Measurements from ENCODE around the gene PTPN2. TPM values are rescaled to one million over a fixed set of nuclear protein-coding genes. Genes with fewer than 3 reads are reported as not detected.

The PTPN2 gene
- polyA plus RNA-seq, 1 experiment, result 25.9 TPM

GRCh38 chr18:12791610-12792009 is 92.4 kb downstream of the PTPN2 start:
- H3K4me3 ChIP-seq (ENCODE audit: low read depth, low read length), result no peak overlapping the region
- DNase-seq (ENCODE audit: low read depth, low spot score), result no peak
- ChIA-PET CTCF (no interaction called here), POLR2A (no interaction called here)
- no peak for TF ChIP-seq CTCF (IDR thresholded peaks at IDR 0.05; ENCODE audit: low read depth, low read length)
- no peaks in the 10 kb centered on the region for H3K9me3 ChIP-seq (ENCODE audit: control insufficient read depth, insufficient read depth, low read length)
- no peaks in the 10 kb centered on the region for H3K27me3 ChIP-seq (ENCODE audit: control insufficient read depth, insufficient read depth, low read length)
- no peak overlapping the region for H3K27ac ChIP-seq (ENCODE audit: low read depth, low read length)

GRCh38 chr18:12786669-12787068 is 97.4 kb downstream of the PTPN2 start:
- Histone ChIP-seq H3K4me3 (ENCODE audit: low read depth, low read length) (no peak overlapping the region), H3K9me3 (ENCODE audit: control insufficient read depth, insufficient read depth, low read length) (no peaks in the 10 kb centered on the region), H3K27me3 (ENCODE audit: control insufficient read depth, insufficient read depth, low read length) (peaks cover 3% of the 10 kb centered on the region), H3K27ac (ENCODE audit: low read depth, low read length) (no peak overlapping the region)
- ChIA-PET POLR2A (no interaction called here), CTCF (no interaction called here)
- no peak for TF ChIP-seq CTCF (IDR thresholded peaks at IDR 0.05; ENCODE audit: low read depth, low read length)
- DNase-seq (ENCODE audit: low read depth, low spot score), result no peak

GRCh38 chr18:12783524-12783923 is 100.5 kb downstream of the PTPN2 start:
- no peak overlapping the region for H3K27ac ChIP-seq (ENCODE audit: low read depth, low read length)
- ChIA-PET CTCF (interaction anchor here (1.2 kb wide), 1 partner anchor 12 kb away, joined by 3 read pairs; no protein-coding TSS in a partner anchor), POLR2A (no interaction called here)
- H3K27me3 ChIP-seq (ENCODE audit: control insufficient read depth, insufficient read depth, low read length), result peaks cover 3% of the 10 kb centered on the region
- no peaks in the 10 kb centered on the region for H3K9me3 ChIP-seq (ENCODE audit: control insufficient read depth, insufficient read depth, low read length)
- no peak for DNase-seq (ENCODE audit: low read depth, low spot score)
- no peak overlapping the region for H3K4me3 ChIP-seq (ENCODE audit: low read depth, low read length)
- TF ChIP-seq CTCF (IDR thresholded peaks at IDR 0.05; ENCODE audit: low read depth, low read length), result no peak

GRCh38 chr18:12782521-12782920 is 101.5 kb downstream of the PTPN2 start:
- Histone ChIP-seq H3K27me3 (ENCODE audit: control insufficient read depth, insufficient read depth, low read length) (peaks cover 3% of the 10 kb centered on the region), H3K27ac (ENCODE audit: low read depth, low read length) (no peak overlapping the region), H3K4me3 (ENCODE audit: low read depth, low read length) (no peak overlapping the region), H3K9me3 (ENCODE audit: control insufficient read depth, insufficient read depth, low read length) (peaks cover 4% of the 10 kb centered on the region; the same call in 1 of the 2 replicates)
- ChIA-PET POLR2A (no interaction called here), CTCF (interaction anchor here (0.9 kb wide), 1 partner anchor 11 kb away, joined by 3 read pairs; no protein-coding TSS in a partner anchor)
- DNase-seq (ENCODE audit: low read depth, low spot score), result no peak
- no peak for TF ChIP-seq CTCF (IDR thresholded peaks at IDR 0.05; ENCODE audit: low read depth, low read length)

- no peak for DNase-seq (ENCODE audit: low read depth, low spot score)
- ChIA-PET CTCF (no interaction called here), POLR2A (no interaction called here)
- Histone ChIP-seq H3K27ac (ENCODE audit: low read depth, low read length) (no peak overlapping the region), H3K4me3 (ENCODE audit: low read depth, low read length) (no peak overlapping the region), H3K27me3 (ENCODE audit: control insufficient read depth, insufficient read depth, low read length) (peaks cover 3% of the 10 kb centered on the region), H3K9me3 (ENCODE audit: control insufficient read depth, insufficient read depth, low read length) (peaks cover 8% of the 10 kb centered on the region; the same call in 1 of the 2 replicates)
- TF ChIP-seq CTCF (IDR thresholded peaks at IDR 0.05; ENCODE audit: low read depth, low read length), result no peak
Measured at GRCh38 chr18:12779456-12779855, 104.6 kb downstream of the PTPN2 start.
